Epithelial cell of prostate (primary cell): Measurements from ENCODE around the gene CABP7.
A peak's percentile ranks its signal among the peaks of the same experiment; 100 is the strongest.

Experiments used
- DNase-seq: peaks from one replicate; pipeline ENCODE4 v3.0.0-alpha.2; 2011; ENCODE audit warnings: low read depth, low spot score
- H3K27ac ChIP-seq: fragments of 450-650 bp; 2 replicates; pipeline ENCODE4 v1.5.1; 2017; ENCODE audit warnings: mild to moderate bottlenecking

CABP7 gene

GRCh38 chr22:29701155-29701999 is 18.4 kb upstream of the CABP7 start:
- no peak overlapping the region for H3K27ac ChIP-seq
- no peak for DNase-seq

GRCh38 chr22:29702000-29702930 is 17.5 kb upstream of the CABP7 start:
- no peak overlapping the region for H3K27ac ChIP-seq
- no peak for DNase-seq

GRCh38 chr22:29702931-29703501 is 16.8 kb upstream of the CABP7 start:
- no peak overlapping the region for H3K27ac ChIP-seq
- DNase-seq: no peak

GRCh38 chr22:29703569-29704195 is 16.1 kb upstream of the CABP7 start:
- H3K27ac ChIP-seq: no peak overlapping the region

GRCh38 chr22:29704528-29705285 is 15.1 kb upstream of the CABP7 start:
- DNase-seq: no peak
- no peak overlapping the region for H3K27ac ChIP-seq

More at GRCh38 chr22:29703569-29704195, 16.1 kb upstream of the CABP7 start:
- no peak for DNase-seq

GRCh38 chr22:29705651-29706050 is 14.2 kb upstream of the CABP7 start:
- DNase-seq: no peak
- H3K27ac ChIP-seq: no peak overlapping the region

- DNase-seq: no peak
- no peak overlapping the region for H3K27ac ChIP-seq
Measured at GRCh38 chr22:29706486-29706885, 13.3 kb upstream of the CABP7 start.

GRCh38 chr22:29707010-29707409 is 12.8 kb upstream of the CABP7 start:
- DNase-seq: no peak
- no peak overlapping the region for H3K27ac ChIP-seq

GRCh38 chr22:29707471-29707870 is 12.3 kb upstream of the CABP7 start:
- no peak for DNase-seq
- no peak overlapping the region for H3K27ac ChIP-seq

- DNase-seq: no peak
- no peak overlapping the region for H3K27ac ChIP-seq
Measured at GRCh38 chr22:29710193-29710592, 9.6 kb upstream of the CABP7 start.

GRCh38 chr22:29710922-29711593 is 8.7 kb upstream of the CABP7 start:
- no peak overlapping the region for H3K27ac ChIP-seq
- DNase-seq: no peak

- H3K27ac ChIP-seq: no peak overlapping the region
- DNase-seq: no peak
Measured at GRCh38 chr22:29712119-29712518, 7.7 kb upstream of the CABP7 start.

GRCh38 chr22:29713156-29713727 is 6.6 kb upstream of the CABP7 start:
- no peak overlapping the region for H3K27ac ChIP-seq
- DNase-seq: no peak

- no peak overlapping the region for H3K27ac ChIP-seq
- DNase-seq: no peak
Measured at GRCh38 chr22:29715240-29715639, 4.6 kb upstream of the CABP7 start.

- no peak overlapping the region for H3K27ac ChIP-seq
- no peak for DNase-seq
Measured at GRCh38 chr22:29715705-29716104, 4.1 kb upstream of the CABP7 start.

GRCh38 chr22:29716814-29717545 is 2.8 kb upstream of the CABP7 start:
- no peak overlapping the region for H3K27ac ChIP-seq
- no peak for DNase-seq

- peak; percentile 31 for DNase-seq
- no peak overlapping the region for H3K27ac ChIP-seq
Measured at GRCh38 chr22:29717789-29718188, 2.0 kb upstream of the CABP7 start.
